H1 (cell line): Measurements from ENCODE around the gene SSH2.

ENCODE experiments used
- CTBP2 ChIP-seq: IDR thresholded peaks from 2 replicates; pipeline ENCODE4 v1.7.0; 2011; ENCODE audit warnings: borderline replicate concordance, mild to moderate bottlenecking, moderate library complexity, mixed read lengths, low read length; ENCODE audit not compliant: insufficient read depth, insufficient read length
- EP300 ChIP-seq, 2 experiments: IDR thresholded peaks; 1 replicate in 1 of 2; 2 replicates in 1 of 2; pipeline ENCODE4 v1.6.1; 2011 to 2012; ENCODE audit warnings: low read depth in 2 of 2, low read length in 2 of 2, mild to moderate bottlenecking in 2 of 2, borderline replicate concordance in 1 of 2, inconsistent platforms in 1 of 2, moderate library complexity in 1 of 2
- HDAC6 ChIP-seq: IDR thresholded peaks from one replicate; pipeline ENCODE4 v1.7.1; 2012; ENCODE audit warnings: low read depth, mild to moderate bottlenecking, inconsistent platforms, low read length, moderate library complexity
- POLR2A ChIP-seq, 2 experiments: IDR thresholded peaks; 1 replicate in 1 of 2; 2 replicates in 1 of 2; pipeline ENCODE4 v1.6.1; 2011; ENCODE audit warnings: low read depth in 2 of 2, low read length in 2 of 2, mild to moderate bottlenecking in 2 of 2; ENCODE audit errors: control extremely low read depth in 1 of 2
- POLR2AphosphoS5 ChIP-seq: IDR thresholded peaks from 2 replicates; pipeline ENCODE4 v1.6.1; 2011; ENCODE audit warnings: low read depth, low read length
- RAD21 ChIP-seq, 2 experiments: IDR thresholded peaks in 1 of 2; conservative IDR thresholded peaks in 1 of 2; 2 replicates each; pipeline ENCODE4 v1.6.1; 2011; ENCODE audit warnings: low read depth in 2 of 2, low read length in 2 of 2, improper control_type of control experiment in 1 of 2, inconsistent platforms in 1 of 2, mild to moderate bottlenecking in 1 of 2, moderate library complexity in 1 of 2
- USF2 ChIP-seq: IDR thresholded peaks from 2 replicates; pipeline ENCODE4 v1.6.1; 2011; ENCODE audit warnings: low read length, improper control_type of control experiment
- ZNF274 ChIP-seq: IDR thresholded peaks from 2 replicates; pipeline ENCODE4 v1.7.0; 2012; ENCODE audit warnings: low read length, borderline replicate concordance; ENCODE audit errors: extremely low read depth
- TF ChIP-seq, protein P1 (sequence below), 3 experiments: IDR thresholded peaks; 1 replicate in 2 of 3; 2 replicates in 1 of 3; pipeline versions ENCODE4 v1.5.1 to v1.6.1; 2011; ENCODE audit warnings: low read length in 3 of 3, mild to moderate bottlenecking in 3 of 3, inconsistent platforms in 2 of 3, low read depth in 1 of 3, moderate library complexity in 1 of 3; ENCODE audit not compliant: insufficient read depth in 1 of 3; ENCODE audit errors: control extremely low read depth in 1 of 3

DNA sequence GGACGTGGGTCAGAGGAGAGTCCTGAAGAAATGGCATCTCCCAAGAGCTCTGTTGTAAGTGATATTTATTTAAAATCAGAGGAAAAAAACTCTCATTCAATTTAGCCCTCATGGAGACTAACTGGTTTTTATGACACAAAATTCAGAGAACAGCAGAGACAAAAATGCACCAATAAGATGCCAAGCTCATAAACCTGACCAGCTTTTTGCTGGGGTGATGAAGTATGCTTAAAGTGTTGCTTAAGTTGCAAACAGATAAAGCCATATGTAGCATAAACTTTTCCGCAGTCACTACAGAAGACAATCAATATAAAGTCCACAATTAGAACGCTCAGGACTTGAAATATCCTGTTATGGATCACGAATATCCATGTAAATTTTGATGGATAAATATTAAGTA is 183.4 kb downstream of the SSH2 start:
- no peak for TF ChIP-seq RAD21 (IDR thresholded peaks at IDR 0.05 in 1 of 2, conservative IDR thresholded peaks at IDR 0.05 in 1 of 2; ENCODE audit: low read depth in 2 of 2, low read length in 2 of 2)
- no peak for TF ChIP-seq CTBP2
- no peak for TF ChIP-seq ZNF274
- no peak for TF ChIP-seq HDAC6
- no peak for TF ChIP-seq EP300 (IDR thresholded peaks at IDR 0.05; ENCODE audit: borderline replicate concordance in 1 of 2, low read depth in 2 of 2, low read length in 2 of 2)
- TF ChIP-seq POLR2AphosphoS5 = no peak
- TF ChIP-seq, protein P1, sequence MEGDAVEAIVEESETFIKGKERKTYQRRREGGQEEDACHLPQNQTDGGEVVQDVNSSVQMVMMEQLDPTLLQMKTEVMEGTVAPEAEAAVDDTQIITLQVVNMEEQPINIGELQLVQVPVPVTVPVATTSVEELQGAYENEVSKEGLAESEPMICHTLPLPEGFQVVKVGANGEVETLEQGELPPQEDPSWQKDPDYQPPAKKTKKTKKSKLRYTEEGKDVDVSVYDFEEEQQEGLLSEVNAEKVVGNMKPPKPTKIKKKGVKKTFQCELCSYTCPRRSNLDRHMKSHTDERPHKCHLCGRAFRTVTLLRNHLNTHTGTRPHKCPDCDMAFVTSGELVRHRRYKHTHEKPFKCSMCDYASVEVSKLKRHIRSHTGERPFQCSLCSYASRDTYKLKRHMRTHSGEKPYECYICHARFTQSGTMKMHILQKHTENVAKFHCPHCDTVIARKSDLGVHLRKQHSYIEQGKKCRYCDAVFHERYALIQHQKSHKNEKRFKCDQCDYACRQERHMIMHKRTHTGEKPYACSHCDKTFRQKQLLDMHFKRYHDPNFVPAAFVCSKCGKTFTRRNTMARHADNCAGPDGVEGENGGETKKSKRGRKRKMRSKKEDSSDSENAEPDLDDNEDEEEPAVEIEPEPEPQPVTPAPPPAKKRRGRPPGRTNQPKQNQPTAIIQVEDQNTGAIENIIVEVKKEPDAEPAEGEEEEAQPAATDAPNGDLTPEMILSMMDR (IDR thresholded peaks at IDR 0.05; ENCODE audit: control extremely low read depth in 1 of 3, insufficient read depth in 1 of 3, low read depth in 1 of 3, low read length in 3 of 3) = no peak
- TF ChIP-seq USF2 = no peak
- TF ChIP-seq POLR2A (IDR thresholded peaks at IDR 0.05; ENCODE audit: control extremely low read depth in 1 of 2, low read depth in 2 of 2, low read length in 2 of 2) = no peak
